ENCODE data around the gene ZMYND15. TPM values are rescaled to one million over a fixed set of nuclear protein-coding genes. Genes with fewer than 3 reads are reported as not detected.

The ZMYND15 gene
- total RNA-seq, 3 donors from 2014 or later (not counting 1 experiment from before 2014, with no cell fraction given): 0.52 to 3.5 (median 0.93) TPM

DNA sequence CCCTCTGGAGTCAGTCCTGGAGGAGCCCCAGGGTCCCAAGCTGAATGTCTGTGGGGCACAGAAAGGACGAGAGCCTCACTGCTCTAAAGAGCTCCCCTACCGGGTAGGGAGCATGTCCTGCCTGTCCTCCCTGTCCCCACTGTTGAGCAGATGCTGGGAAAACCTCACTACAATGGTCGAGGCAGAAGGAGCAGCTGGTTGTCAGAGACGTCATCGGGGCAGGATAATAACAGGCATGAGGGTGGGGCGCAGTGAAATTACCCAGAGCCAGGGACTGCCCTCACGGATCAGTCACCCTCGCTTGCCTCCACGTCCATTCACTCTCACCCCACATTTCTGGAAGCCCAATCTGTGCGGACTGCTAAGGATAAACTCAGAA lies 32.6 kb downstream of the ZMYND15 start:
- intact Hi-C loops (cut with micrococcal nuclease): no loop called here
- Histone ChIP-seq H3K36me3 (ENCODE audit: control insufficient read depth, insufficient read depth, low read length) (no peaks in the 10 kb centered on the region), H3K27ac (ENCODE audit: low read length) (no peak overlapping the region), H3K4me1 (ENCODE audit: control insufficient read depth, insufficient read depth, low read length) (no peaks in the 10 kb centered on the region), H3K9me3 (ENCODE audit: control insufficient read depth, insufficient read depth, low read length) (no peaks in the 10 kb centered on the region), H3K27me3 (ENCODE audit: control insufficient read depth, insufficient read depth, low read length) (no peaks in the 10 kb centered on the region), H3K4me3 (ENCODE audit: low read length) (no peak overlapping the region)
- no peaks in the 10 kb centered on the region for H3K9me3 Mint-ChIP-seq
- 87% methylated on average over 10 of the region's 10 CpGs for WGBS (ENCODE audit: insufficient coverage)
- H3K27ac Mint-ChIP-seq: no peak overlapping the region
- no peaks in the 10 kb centered on the region for H3K36me3 Mint-ChIP-seq
- ATAC-seq (no peak), DNase-seq (no peak)
- TF ChIP-seq, protein P1, sequence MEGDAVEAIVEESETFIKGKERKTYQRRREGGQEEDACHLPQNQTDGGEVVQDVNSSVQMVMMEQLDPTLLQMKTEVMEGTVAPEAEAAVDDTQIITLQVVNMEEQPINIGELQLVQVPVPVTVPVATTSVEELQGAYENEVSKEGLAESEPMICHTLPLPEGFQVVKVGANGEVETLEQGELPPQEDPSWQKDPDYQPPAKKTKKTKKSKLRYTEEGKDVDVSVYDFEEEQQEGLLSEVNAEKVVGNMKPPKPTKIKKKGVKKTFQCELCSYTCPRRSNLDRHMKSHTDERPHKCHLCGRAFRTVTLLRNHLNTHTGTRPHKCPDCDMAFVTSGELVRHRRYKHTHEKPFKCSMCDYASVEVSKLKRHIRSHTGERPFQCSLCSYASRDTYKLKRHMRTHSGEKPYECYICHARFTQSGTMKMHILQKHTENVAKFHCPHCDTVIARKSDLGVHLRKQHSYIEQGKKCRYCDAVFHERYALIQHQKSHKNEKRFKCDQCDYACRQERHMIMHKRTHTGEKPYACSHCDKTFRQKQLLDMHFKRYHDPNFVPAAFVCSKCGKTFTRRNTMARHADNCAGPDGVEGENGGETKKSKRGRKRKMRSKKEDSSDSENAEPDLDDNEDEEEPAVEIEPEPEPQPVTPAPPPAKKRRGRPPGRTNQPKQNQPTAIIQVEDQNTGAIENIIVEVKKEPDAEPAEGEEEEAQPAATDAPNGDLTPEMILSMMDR (IDR thresholded peaks at IDR 0.05): no peak
- H3K4me1 Mint-ChIP-seq: no peaks in the 10 kb centered on the region
- H3K27me3 Mint-ChIP-seq (ENCODE audit: low read depth in 2 of 2): peaks cover 5 to 20% of the 10 kb centered on the region in 2 donors
- H3K4me3 Mint-ChIP-seq: no peak overlapping the region

DNA sequence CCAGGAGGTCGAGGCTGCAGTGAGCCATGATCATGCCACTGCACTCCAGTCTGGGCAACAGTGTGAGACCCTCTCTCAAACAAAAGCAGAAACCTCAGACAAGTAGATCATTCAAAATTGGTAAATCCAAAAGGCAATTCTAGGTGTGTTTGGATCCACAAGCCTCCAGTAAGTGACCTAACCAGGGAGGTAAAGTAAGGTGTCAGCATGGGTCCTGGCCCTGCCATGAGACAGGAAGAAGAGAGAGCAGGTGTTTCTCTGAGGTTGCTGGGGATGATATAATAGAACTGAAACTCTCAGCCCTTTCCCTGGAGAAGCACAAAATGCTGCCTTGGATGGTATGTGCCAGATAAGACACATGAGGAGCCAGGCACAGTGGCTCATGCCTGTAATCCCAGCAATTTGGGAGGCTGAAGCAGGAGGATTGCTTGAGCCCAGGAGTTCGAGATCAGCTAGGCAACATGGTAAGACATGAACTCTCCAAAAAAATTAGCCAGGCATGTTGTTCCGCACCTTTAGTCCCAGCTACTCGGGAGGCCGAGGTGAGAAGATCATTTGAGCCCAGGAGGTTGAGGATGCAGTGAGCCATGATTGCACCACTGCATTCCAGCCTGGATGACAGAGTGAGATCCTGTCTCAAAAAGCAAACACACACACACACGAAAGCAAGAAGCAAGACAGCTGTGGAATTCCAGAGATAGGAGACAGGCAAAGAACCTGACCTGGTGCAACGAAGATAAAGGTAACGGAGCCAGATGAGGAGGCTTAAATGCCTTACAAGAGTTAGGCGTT lies 38.5 kb downstream of the ZMYND15 start:
- H3K27ac ChIP-seq (ENCODE audit: low read length): no peak overlapping the region
- 90% methylated on average over 9 of the region's 9 CpGs for WGBS (ENCODE audit: insufficient coverage)
- no peaks in the 10 kb centered on the region for H3K36me3 Mint-ChIP-seq
- TF ChIP-seq, protein P1 (IDR thresholded peaks at IDR 0.05): no peak
- peaks cover 14 to 35% of the 10 kb centered on the region in 2 donors for H3K27me3 Mint-ChIP-seq (ENCODE audit: low read depth in 2 of 2)
- H3K4me3 ChIP-seq (ENCODE audit: low read length): no peak overlapping the region
- no peaks in the 10 kb centered on the region for H3K9me3 Mint-ChIP-seq
- H3K4me1 Mint-ChIP-seq: peaks cover 0 to 5% of the 10 kb centered on the region in 2 donors
- DNase-seq: no peak
- no peaks in the 10 kb centered on the region for H3K4me1 ChIP-seq (ENCODE audit: control insufficient read depth, insufficient read depth, low read length)
- H3K27ac Mint-ChIP-seq: no peak overlapping the region
- no peak overlapping the region for H3K4me3 Mint-ChIP-seq
- H3K9me3 ChIP-seq (ENCODE audit: control insufficient read depth, insufficient read depth, low read length): no peaks in the 10 kb centered on the region
- intact Hi-C loops (cut with micrococcal nuclease): no loop called here
- H3K36me3 ChIP-seq (ENCODE audit: control insufficient read depth, insufficient read depth, low read length): no peaks in the 10 kb centered on the region
- ATAC-seq: no peak
- H3K27me3 ChIP-seq (ENCODE audit: control insufficient read depth, insufficient read depth, low read length): peaks cover 8% of the 10 kb centered on the region

DNA sequence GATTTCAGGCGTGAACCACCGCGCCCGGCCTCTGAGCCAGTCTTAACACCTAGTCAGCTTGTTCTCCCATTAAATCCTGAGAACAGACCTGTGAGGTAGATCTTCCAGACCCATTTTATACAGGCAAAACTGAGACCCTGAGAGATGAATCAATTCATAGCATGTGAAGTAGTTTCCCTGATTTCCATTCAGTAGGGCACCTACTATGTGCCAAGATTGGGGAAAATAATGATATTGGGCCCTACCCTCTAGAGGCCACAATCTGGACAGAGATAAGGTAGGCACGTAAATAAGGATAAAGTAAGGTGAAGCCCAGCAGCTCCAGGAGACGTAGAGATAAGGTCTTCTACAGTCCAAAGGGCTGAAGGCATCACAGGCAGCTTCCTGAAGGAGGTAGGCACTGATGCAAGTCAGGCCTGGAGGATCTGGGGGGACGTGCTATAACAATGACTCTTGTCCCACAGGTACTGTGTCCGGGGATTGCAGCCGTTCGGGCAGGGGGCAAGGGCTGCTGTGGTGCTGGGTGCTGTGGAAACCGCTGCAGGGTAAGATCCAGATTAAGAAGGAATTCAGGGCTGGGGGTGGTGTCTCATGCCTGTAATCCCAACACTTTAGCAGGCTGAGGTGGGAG lies 40.8 kb downstream of the ZMYND15 start:
- no peak for ATAC-seq
- H3K36me3 ChIP-seq (ENCODE audit: control insufficient read depth, insufficient read depth, low read length): no peaks in the 10 kb centered on the region
- intact Hi-C loops (cut with micrococcal nuclease): no loop called here
- TF ChIP-seq, protein P1 (IDR thresholded peaks at IDR 0.05): no peak
- H3K9me3 ChIP-seq (ENCODE audit: control insufficient read depth, insufficient read depth, low read length): no peaks in the 10 kb centered on the region
- 90% methylated on average over 11 of the region's 11 CpGs for WGBS (ENCODE audit: insufficient coverage)
- Mint-ChIP-seq H3K27me3 (ENCODE audit: low read depth in 2 of 2) (peaks cover 26 to 42% of the 10 kb centered on the region in 2 donors), H3K4me3 (no peak overlapping the region), H3K27ac (no peak overlapping the region), H3K4me1 (peaks cover 0 to 5% of the 10 kb centered on the region in 2 donors), H3K9me3 (no peaks in the 10 kb centered on the region), H3K36me3 (no peaks in the 10 kb centered on the region)
- H3K27me3 ChIP-seq (ENCODE audit: control insufficient read depth, insufficient read depth, low read length): peaks cover 24% of the 10 kb centered on the region
- H3K4me3 ChIP-seq (ENCODE audit: low read length): no peak overlapping the region
- H3K27ac ChIP-seq (ENCODE audit: low read length): no peak overlapping the region
- H3K4me1 ChIP-seq (ENCODE audit: control insufficient read depth, insufficient read depth, low read length): peaks cover 5% of the 10 kb centered on the region
- no peak for DNase-seq

Data from natural killer cell (primary cell).